Left kidney (tissue), 2 donors: ENCODE data around the gene STEAP3. TPM values are rescaled to one million over a fixed set of nuclear protein-coding genes. Genes with fewer than 3 reads are reported as not detected.

Experiments used
- DNase-seq: peaks from one replicate; pipeline ENCODE4 v3.0.0-alpha.2; 2013
- polyA plus RNA-seq: library from polyadenylated mRNA; unstranded; fragments of 120-200 nt; gene quantifications from one replicate; pipeline ENCODE4 v1.2.1, GENCODE V29; 2013; ENCODE audit not compliant: insufficient read length

The STEAP3 gene
- polyA plus RNA-seq, 1 donor = 1.3 TPM

GRCh38 chr2:119292226-119292625, 68.6 kb downstream of the STEAP3 start:
- DNase-seq = no peak

- DNase-seq = no peak
Measured at GRCh38 chr2:119293254-119293653, 69.6 kb downstream of the STEAP3 start.

- no peak for DNase-seq
Measured at GRCh38 chr2:119293900-119294299, 70.3 kb downstream of the STEAP3 start.

- no peak for DNase-seq
Measured at GRCh38 chr2:119294671-119295070, 71.0 kb downstream of the STEAP3 start.

GRCh38 chr2:119295688-119296375, 72.2 kb downstream of the STEAP3 start:
- DNase-seq = no peak

- DNase-seq = no peak
Measured at GRCh38 chr2:119301413-119301812, 77.8 kb downstream of the STEAP3 start.

- no peak for DNase-seq
Measured at GRCh38 chr2:119304847-119305246, 81.2 kb downstream of the STEAP3 start.

GRCh38 chr2:119305497-119306195, 82.0 kb downstream of the STEAP3 start:
- no peak for DNase-seq

GRCh38 chr2:119306196-119306590, 82.6 kb downstream of the STEAP3 start:
- no peak for DNase-seq

- no peak for DNase-seq
Measured at GRCh38 chr2:119307419-119308140, 83.9 kb downstream of the STEAP3 start.

GRCh38 chr2:119308793-119309330, 85.2 kb downstream of the STEAP3 start:
- DNase-seq = no peak

GRCh38 chr2:119311371-119311770, 87.7 kb downstream of the STEAP3 start:
- DNase-seq = no peak

- DNase-seq = no peak
Measured at GRCh38 chr2:119311831-119312230, 88.2 kb downstream of the STEAP3 start.

Other genes starting within 250 kb of the STEAP3 start
- not detected for gene C1QL2, start 65.1 kb upstream of the STEAP3 start, polyA plus RNA-seq
- gene C2orf76, start 143.0 kb downstream of the STEAP3 start, polyA plus RNA-seq = 20.3 TPM
- 219 TPM for gene DBI, start 143.1 kb downstream of the STEAP3 start, polyA plus RNA-seq
- gene TMEM37, start 208.0 kb downstream of the STEAP3 start, polyA plus RNA-seq = 54.8 TPM